ENCODE measurements around the gene REEP1. TPM values are rescaled to one million over a fixed set of nuclear protein-coding genes. Genes with fewer than 3 reads are reported as not detected.

Gene REEP1, protein sequence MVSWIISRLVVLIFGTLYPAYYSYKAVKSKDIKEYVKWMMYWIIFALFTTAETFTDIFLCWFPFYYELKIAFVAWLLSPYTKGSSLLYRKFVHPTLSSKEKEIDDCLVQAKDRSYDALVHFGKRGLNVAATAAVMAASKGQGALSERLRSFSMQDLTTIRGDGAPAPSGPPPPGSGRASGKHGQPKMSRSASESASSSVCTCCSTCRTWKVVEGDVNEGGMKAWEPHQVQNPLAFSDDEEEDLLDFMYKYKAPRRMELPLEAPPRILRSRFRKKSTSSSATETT
- 0.25 and 0.26 TPM in 2 replicates for total RNA-seq

DNA sequence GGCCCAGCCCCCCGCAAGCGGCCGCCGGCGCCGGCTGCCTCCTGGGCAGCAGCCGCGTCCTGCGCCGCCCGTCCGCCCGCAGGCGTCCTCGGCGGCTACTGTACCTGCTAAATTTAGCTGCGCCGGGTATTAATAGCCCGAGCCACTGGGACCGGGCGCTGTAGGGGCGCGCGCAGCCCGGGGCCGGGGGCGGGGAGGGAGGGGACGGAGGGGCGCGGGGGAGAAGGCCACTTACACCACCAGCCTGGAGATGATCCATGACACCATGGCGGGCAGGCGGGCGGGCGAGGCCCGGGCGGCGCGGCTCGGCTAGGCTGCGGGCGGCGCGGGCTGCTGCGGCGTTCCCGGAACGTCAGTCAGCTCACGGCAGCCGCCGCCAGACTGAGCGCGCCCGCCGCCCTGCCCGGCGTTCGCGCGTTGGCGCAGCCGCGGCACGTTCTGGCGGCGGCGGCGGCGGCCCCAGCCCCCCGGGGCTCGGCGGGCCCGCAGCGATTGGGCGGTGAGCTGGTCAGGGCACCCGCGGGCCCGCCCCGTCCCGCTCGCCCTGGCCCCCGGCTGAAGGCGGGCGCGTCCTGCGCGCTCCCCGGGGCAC, at the start of gene REEP1:
TSS of gene REEP1 (minus strand) at position 383 of the 592 bp plus-strand sequence. CDS start at position 267, 116 bp downstream.
- no peak for DNase-seq (ENCODE audit: low read depth, low spot score)

DNA sequence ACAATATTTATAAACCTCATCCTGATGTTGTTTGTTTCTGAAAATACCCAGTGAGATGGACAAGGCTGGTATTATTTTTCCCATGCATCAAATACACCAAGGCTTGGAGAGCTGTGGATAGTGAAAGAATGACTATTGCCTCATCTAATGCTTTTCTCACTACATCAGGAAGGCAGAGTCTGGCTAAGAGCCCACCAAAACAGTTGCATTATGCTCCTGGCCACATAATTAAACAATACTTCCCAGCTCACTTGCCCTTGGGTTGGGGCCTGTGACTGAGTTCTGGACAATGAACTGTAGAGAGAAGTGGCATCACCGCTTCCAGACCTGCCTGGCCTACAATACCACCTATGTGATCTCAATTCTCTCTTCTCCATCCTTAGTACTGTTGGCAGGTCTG, 46.4 kb upstream of the REEP1 start:
- DNase-seq (ENCODE audit: low read depth, low spot score): peak; percentile 56

GRCh38 chr2:86382698-86383097, 45.3 kb upstream of the REEP1 start:
- DNase-seq (ENCODE audit: low read depth, low spot score): no peak

- no peak for DNase-seq (ENCODE audit: low read depth, low spot score)
These were observed 44.7 kb upstream of the REEP1 start for GRCh38 chr2:86382108-86382507.

- DNase-seq (ENCODE audit: low read depth, low spot score): no peak
These were observed 41.0 kb upstream of the REEP1 start for GRCh38 chr2:86378469-86378868.

- no peak for DNase-seq (ENCODE audit: low read depth, low spot score)
These were observed 38.2 kb upstream of the REEP1 start for GRCh38 chr2:86375623-86376022.

DNA sequence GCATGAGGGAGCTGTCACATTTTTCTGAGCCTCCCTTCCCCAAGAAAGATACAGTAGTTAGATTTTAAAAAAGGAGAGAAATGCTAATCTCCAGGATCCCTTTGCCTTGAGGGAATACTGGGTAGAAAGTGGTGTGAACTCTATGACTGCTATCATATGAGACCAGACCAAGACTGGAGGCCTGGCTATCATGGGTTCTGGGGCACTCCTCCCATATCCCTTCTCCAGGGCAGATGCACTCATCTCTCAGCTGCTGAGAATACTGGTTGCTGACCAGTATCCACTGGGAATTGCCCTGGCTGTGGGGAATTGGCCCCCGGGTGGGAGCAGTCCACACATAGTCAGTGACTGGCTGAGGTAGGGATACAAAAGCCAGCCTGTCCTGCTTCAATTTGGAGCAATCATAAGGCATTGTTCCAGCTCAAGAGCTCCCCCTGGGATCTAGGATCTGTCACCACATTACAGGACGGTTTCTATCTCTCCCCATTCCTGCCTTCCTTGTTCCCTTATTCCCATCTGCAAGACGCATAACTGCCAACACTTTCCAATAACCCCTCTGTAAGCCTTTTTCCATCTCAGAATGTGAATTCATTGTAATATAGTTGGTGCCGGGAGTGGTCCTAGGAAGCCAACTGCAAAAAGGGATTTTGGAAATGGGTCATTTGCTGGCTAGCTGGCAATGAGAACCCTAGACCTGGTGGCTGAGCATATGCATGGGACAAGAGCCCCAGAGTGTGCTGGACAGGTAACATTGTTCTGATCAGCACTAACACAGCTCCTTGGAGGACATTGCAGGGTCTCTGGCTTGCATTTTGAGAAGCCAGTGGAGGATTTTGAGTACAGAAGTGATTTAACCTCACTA, 35.4 kb upstream of the REEP1 start:
- DNase-seq (ENCODE audit: low read depth, low spot score): peak; percentile 13

DNA sequence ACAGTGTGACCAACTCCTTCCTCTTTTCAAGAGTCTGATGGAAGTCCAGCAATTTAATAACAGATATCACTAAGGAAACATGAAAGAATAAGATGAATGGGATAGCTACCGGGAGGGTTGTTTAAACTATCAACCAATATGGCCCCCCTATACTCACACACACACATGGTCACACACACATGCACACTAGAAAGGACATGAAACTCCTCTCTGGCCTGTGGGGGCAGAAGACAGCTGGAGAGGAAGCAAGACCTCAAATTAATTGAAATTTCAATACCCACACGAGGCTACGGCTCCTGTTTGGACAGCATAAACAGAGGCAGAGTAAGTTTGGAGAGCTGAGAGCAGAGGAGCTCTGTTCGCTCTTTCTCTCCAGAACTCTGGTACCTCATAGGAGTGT, 34.7 kb upstream of the REEP1 start:
- no peak for DNase-seq (ENCODE audit: low read depth, low spot score)

DNA sequence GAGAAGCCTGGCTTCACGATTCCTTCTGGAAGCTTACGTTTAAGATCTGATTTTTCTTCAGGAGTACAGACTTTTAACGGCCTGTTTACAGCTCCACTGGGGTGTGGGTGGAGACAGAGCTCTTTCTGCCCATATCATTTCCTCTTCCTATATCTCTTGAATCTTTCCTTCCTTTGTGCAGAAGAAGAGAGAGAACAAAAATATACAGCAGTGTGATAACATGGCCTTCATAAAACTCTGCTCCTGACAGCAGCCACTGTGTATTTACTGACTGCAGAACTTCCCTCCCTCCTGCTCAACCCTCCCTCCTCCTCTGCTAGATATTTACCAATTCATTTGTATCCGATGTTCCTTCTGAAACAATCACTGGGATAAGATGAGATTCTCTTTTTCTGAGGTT, 34.1 kb upstream of the REEP1 start:
- no peak for DNase-seq (ENCODE audit: low read depth, low spot score)

DNA sequence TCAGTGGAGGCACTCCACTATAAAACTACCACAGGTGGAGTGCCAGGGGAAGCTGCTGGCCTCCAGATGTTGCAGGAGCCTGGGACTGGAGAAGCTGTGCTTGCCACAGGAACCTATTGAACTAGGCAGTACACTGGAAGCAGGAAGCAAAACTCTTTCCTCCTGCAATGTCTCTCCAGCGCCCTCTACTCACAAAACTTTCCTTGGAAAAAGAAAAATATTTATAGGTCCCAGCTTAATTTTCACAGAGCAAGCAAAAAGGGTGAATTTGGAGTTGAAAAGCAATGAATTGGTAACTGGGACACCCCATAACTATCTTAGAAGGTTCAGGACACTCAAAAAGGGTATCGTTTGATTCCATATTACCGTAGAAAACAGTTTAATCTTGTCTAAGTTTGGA, 33.2 kb upstream of the REEP1 start:
- no peak for DNase-seq (ENCODE audit: low read depth, low spot score)

- DNase-seq (ENCODE audit: low read depth, low spot score): no peak
These were observed 30.9 kb upstream of the REEP1 start for GRCh38 chr2:86368161-86368824.

- no peak for DNase-seq (ENCODE audit: low read depth, low spot score)
These were observed 30.0 kb upstream of the REEP1 start for GRCh38 chr2:86367499-86367777.

GRCh38 chr2:86366651-86367498, 29.4 kb upstream of the REEP1 start:
- DNase-seq (ENCODE audit: low read depth, low spot score): no peak

DNA sequence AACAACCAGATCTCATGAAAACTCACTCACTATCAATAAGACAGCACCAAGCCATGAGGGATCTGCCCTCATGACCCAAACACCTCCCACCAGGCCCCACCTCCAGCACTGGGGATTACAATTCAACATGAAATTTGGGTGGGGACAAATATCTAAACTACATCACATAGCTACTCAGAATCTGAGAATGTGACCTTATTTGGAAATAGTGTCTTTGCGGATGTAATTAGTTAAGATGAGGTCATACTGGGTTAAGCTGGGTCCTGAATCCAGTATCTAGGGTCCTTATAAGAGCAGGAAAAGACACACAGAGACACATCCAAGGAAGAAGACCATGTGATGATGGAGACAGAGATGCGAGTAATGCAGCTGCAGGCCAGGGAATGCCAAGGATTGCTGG, 27.5 kb upstream of the REEP1 start:
- DNase-seq (ENCODE audit: low read depth, low spot score): no peak

DNA sequence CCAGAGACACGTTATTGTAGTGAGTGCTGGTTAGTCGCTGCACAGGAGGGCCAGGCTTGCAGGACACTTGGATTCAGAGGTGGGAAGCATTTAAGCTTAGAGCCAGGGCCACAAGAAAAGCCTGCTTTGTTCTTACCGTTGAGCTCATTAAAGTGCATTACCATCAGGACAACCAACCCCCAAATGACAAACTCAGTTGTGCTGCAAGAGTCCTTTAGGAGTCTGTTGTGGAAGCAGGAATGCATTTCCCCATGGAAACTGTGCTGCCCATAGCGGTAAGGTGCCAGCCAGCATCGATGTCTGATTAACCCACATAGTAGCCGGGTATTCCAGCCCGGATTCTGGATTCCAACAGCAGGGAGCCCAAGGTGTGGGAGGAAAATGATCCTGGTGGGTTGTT, 23.4 kb upstream of the REEP1 start:
- no peak for DNase-seq (ENCODE audit: low read depth, low spot score)

- DNase-seq (ENCODE audit: low read depth, low spot score): no peak
These were observed 21.5 kb upstream of the REEP1 start for GRCh38 chr2:86358957-86359356.

DNA sequence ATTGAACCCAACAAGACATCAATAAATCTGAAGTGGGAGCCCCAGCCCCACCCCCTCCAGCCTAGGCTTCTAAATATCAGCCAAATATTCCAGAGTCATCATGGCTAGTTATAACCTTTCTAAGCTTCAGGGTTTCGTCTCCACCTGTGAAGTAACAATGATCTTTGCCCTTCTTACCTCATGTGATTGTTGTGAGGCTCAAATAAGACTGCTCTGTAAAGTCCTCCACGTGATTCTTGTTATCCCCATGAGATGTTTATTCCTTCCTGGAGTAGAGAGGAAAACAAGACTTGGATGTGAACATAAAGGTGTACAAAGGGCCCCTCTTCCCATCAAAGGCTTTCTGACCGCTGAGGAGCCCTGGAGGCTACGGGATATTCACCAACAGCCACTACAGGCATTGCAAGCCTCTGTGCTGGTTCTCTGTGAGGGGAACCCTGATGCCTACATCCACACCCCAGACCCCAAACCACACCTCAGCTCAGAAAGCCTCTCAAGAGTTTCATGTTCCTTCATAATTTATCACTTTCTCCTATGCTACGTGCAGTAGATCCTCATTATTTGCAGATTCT, 20.1 kb upstream of the REEP1 start:
- DNase-seq (ENCODE audit: low read depth, low spot score): no peak

- DNase-seq (ENCODE audit: low read depth, low spot score): no peak
These were observed 15.3 kb upstream of the REEP1 start for GRCh38 chr2:86352727-86353221.

DNA sequence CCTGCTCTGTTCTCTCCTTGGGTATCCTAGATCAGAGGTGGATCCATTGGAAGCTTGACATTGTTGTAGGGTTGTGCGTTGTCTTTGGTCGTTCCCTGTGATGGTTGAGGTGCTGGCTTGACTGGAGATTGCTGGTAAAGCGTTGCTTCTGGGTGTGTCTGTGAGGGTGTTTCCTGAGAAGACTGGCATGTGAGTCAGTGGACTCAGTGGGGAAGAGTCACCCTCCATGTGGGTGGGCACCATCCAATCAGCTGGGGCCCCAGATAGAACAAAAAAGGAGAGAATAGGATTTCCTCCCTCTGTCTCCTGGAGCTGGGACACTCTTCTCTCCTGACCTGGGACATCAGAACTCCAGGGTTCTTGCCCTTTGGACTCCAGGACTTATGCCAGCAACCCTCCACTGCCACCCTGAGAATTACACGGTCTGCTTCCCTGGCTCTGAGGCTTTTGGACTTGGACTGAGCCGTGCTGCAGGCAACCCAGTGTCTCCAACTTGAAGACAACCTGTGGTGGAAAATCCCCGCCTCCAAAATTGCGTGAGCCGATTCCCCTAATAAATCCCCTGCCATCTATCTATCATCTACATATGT, 14.8 kb upstream of the REEP1 start:
- no peak for DNase-seq (ENCODE audit: low read depth, low spot score)

DNA sequence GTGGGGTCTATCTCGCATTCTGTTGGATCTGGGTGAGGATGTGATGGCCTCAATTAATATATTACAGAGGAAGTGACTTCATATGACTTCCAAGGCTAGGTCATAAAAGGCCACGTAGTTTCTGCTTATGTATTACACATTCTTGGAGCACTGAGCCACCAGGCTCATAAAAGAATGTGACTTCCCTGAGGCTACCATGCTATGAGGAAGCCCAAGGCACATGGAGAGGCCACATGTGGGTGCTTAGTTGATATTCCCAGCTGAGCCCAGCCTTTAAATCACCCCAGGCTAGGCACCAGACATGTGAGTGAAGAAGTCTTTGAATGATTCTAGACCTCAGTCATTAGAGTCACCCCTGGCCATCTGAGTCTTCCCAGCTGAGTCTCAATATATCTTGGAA, 13.3 kb upstream of the REEP1 start:
- no peak for DNase-seq (ENCODE audit: low read depth, low spot score)

All from pulmonary artery endothelial cell (primary cell).